IMR-90 (cell line): ENCODE measurements around the gene SPDYE1. TPM values are rescaled to one million over a fixed set of nuclear protein-coding genes. Genes with fewer than 3 reads are reported as not detected.

Experiments used
- ATAC-seq: fragments of 200-7000 bp; cut with Tn5 transposase; 2 replicates; pipeline ENCODE4 v1.9.1; 2020; ENCODE audit warnings: low read depth, mild to moderate bottlenecking, moderate library complexity
- BruUV-seq: library from RNA; stranded (reverse); fragments of 400-500 nt; replicated peaks from 2 replicates; lab custom pipeline; 2021; lab: Mats Ljungman, UMichigan
- CTCF ChIA-PET: fragments of 300-600 bp; formaldehyde crosslinking; extraction: SDS; loops from one replicate; lab custom pipeline; 2021; ENCODE audit warnings: antibody characterized with exemption; lab: Yijun Ruan, JAX
- POLR2A ChIA-PET: fragments of 300-600 bp; sonication (Branson Sonifier 250); formaldehyde crosslinking; loops from one replicate; lab custom pipeline; 2022; ENCODE audit warnings: antibody characterized with exemption; ENCODE audit not compliant: unreplicated experiment; lab: Charles Lee
- DNase-seq: peaks from one replicate; pipeline ENCODE4 v3.0.0; 2013
- H2AFZ ChIP-seq: replicated peaks from 2 replicates; pipeline ENCODE3; 2013; ENCODE audit warnings: low read length, mild to moderate bottlenecking; ENCODE audit not compliant: poor library complexity
- H2AK5ac ChIP-seq: 2 replicates; pipeline ENCODE4 v1.6.1; 2013; ENCODE audit warnings: low read depth, low read length, inconsistent platforms
- H2AK9ac ChIP-seq: replicated peaks from 2 replicates; pipeline ENCODE3; 2013; ENCODE audit warnings: mild to moderate bottlenecking, low read depth, low read length, moderate library complexity; ENCODE audit not compliant: poor library complexity
- H2BK120ac ChIP-seq: 2 replicates; pipeline ENCODE4 v1.6.1; 2013; ENCODE audit warnings: low read depth, low read length, inconsistent platforms
- H2BK15ac ChIP-seq: 3 replicates; pipeline ENCODE4 v1.6.1; 2013; ENCODE audit warnings: low read depth, low read length, inconsistent platforms
- H2BK20ac ChIP-seq: 2 replicates; pipeline ENCODE4 v1.6.1; 2013; ENCODE audit warnings: low read depth, mild to moderate bottlenecking, inconsistent platforms, low read length, moderate library complexity
- H2BK5ac ChIP-seq: 2 replicates; pipeline ENCODE4 v1.6.1; 2013; ENCODE audit warnings: mild to moderate bottlenecking, low read depth, low read length, inconsistent platforms; ENCODE audit not compliant: poor library complexity, severe bottlenecking
- H3K14ac ChIP-seq: replicated peaks from 2 replicates; pipeline ENCODE4 v1.6.1; 2013; ENCODE audit warnings: low read depth, low read length, inconsistent platforms
- H3K18ac ChIP-seq: 2 replicates; pipeline ENCODE4 v1.6.1; 2013; ENCODE audit warnings: low read depth, low read length, control low read depth
- H3K23ac ChIP-seq: 2 replicates; pipeline ENCODE4 v1.6.1; 2013; ENCODE audit warnings: low read depth, low read length, inconsistent platforms
- H3K27ac ChIP-seq: 2 replicates; pipeline ENCODE4 v1.5.1; 2013; ENCODE audit warnings: mild to moderate bottlenecking, control low read depth, low read length; ENCODE audit not compliant: insufficient read depth
- H3K27me3 ChIP-seq: 2 replicates; pipeline ENCODE4 v1.6.1; 2013; ENCODE audit warnings: low read length; ENCODE audit not compliant: control insufficient read depth, insufficient read depth
- H3K36me3 ChIP-seq: 2 replicates; pipeline ENCODE4 v1.6.1; 2013; ENCODE audit warnings: low read length, mixed read lengths; ENCODE audit not compliant: control insufficient read depth, insufficient read depth
- H3K4ac ChIP-seq: 2 replicates; pipeline ENCODE4 v1.6.1; 2013; ENCODE audit warnings: low read depth, low read length, inconsistent platforms
- H3K4me1 ChIP-seq: 2 replicates; pipeline ENCODE4 v1.6.1; 2013; ENCODE audit warnings: low read length, mixed read lengths; ENCODE audit not compliant: control insufficient read depth, insufficient read depth
- H3K4me2 ChIP-seq: 2 replicates; pipeline ENCODE4 v1.6.1; 2013; ENCODE audit warnings: low read depth, mild to moderate bottlenecking, control low read depth, low read length, moderate library complexity
- H3K4me3 ChIP-seq: 2 replicates; pipeline ENCODE4 v1.5.1; 2013; ENCODE audit warnings: low read depth, mild to moderate bottlenecking, control low read depth, low read length, moderate library complexity; ENCODE audit not compliant: insufficient read depth
- H3K56ac ChIP-seq: 2 replicates; pipeline ENCODE4 v1.6.1; 2013; ENCODE audit warnings: low read length, inconsistent platforms; ENCODE audit not compliant: insufficient read depth; ENCODE audit errors: extremely low read depth
- H3K79me1 ChIP-seq, 2 experiments: 2 replicates each; pipeline ENCODE4 v1.6.1; 2013; ENCODE audit warnings: low read length in 2 of 2, inconsistent platforms in 1 of 2, low read depth in 1 of 2
- H3K9ac ChIP-seq: 2 replicates; pipeline ENCODE4 v1.6.1; 2013; ENCODE audit warnings: low read depth, low read length, control low read depth
- H3K9me1 ChIP-seq: 2 replicates; pipeline ENCODE4 v1.6.1; 2013; ENCODE audit warnings: low read length, inconsistent platforms; ENCODE audit not compliant: insufficient read depth
- H3K9me3 ChIP-seq: 2 replicates; pipeline ENCODE4 v1.6.1; 2013; ENCODE audit warnings: low read length; ENCODE audit not compliant: control insufficient read depth, insufficient read depth
- H4K20me1 ChIP-seq: 2 replicates; pipeline ENCODE4 v1.6.1; 2013; ENCODE audit warnings: low read length, inconsistent platforms; ENCODE audit not compliant: insufficient read depth
- H4K5ac ChIP-seq: 2 replicates; pipeline ENCODE4 v1.6.1; 2013; ENCODE audit warnings: mild to moderate bottlenecking, low read depth, low read length, control low read depth
- H4K8ac ChIP-seq, 2 experiments: 2 replicates each; pipeline ENCODE4 v1.6.1; 2013; ENCODE audit warnings: low read depth in 2 of 2, low read length in 2 of 2, control low read depth in 1 of 2, inconsistent platforms in 1 of 2
- H4K91ac ChIP-seq: 2 replicates; pipeline ENCODE4 v1.6.1; 2013; ENCODE audit warnings: low read depth, low read length, inconsistent platforms; ENCODE audit not compliant: insufficient read depth
- BHLHE40 ChIP-seq: fragments of 150-350 bp; IDR thresholded peaks from 2 replicates; pipeline ENCODE4 v1.6.1; 2016; ENCODE audit warnings: mild to moderate bottlenecking, low read depth, low read length
- MAFK ChIP-seq: IDR thresholded peaks from 2 replicates; pipeline ENCODE4 v1.6.1; 2012; ENCODE audit warnings: low read depth, low read length, improper control_type of control experiment
- RAD21 ChIP-seq: IDR thresholded peaks from 2 replicates; pipeline ENCODE4 v1.6.1; 2012; ENCODE audit warnings: low read length, improper control_type of control experiment
- SMC3 ChIP-seq: fragments of 150-350 bp; IDR thresholded peaks from 2 replicates; pipeline ENCODE4 v1.6.1; 2016; ENCODE audit warnings: low read depth, mild to moderate bottlenecking, antibody characterized with exemption, low read length, moderate library complexity
- USF2 ChIP-seq: fragments of 150-350 bp; IDR thresholded peaks from 2 replicates; pipeline ENCODE4 v1.6.1; 2017; ENCODE audit warnings: mild to moderate bottlenecking, antibody characterized with exemption, low read length, low read depth
- WGBS, 2 experiments: methylation state at CpG; one replicate each; pipeline versions ENCODE4 v1.1.5 to v1.1.7; 2013; ENCODE audit warnings: missing lambda C conversion rate in 2 of 2; ENCODE audit not compliant: insufficient read length in 1 of 2; ENCODE audit errors: extremely low coverage in 2 of 2; 5-methylcytosine and 5-hydroxymethylcytosine counted together
- dilution Hi-C: fragments of 300-500 bp; cut with HindIII; formaldehyde crosslinking; loops from one replicate; pipeline ENCODE4 v1.14.3; 2018; ENCODE audit warnings: low sequenced_read_pairs; ENCODE audit not compliant: unreplicated experiment
- in situ Hi-C: fragments of 300-500 bp; cut with MboI; formaldehyde crosslinking; loops from 3 replicates; pipeline ENCODE4 v1.14.3; 2019; ENCODE audit warnings: low sequenced_read_pairs, inconsistent platforms, mixed read lengths
- intact Hi-C: fragments of 100-400 bp; cut with micrococcal nuclease; formaldehyde crosslinking; loops from 2 replicates; pipeline ENCODE4 v1.10.0; 2022
- polyA plus RNA-seq, 3 experiments: library from polyadenylated mRNA; depleted of rRNA; stranded (reverse); fragments of >200 nt; gene quantifications; 2 replicates each; pipeline ENCODE4 v1.2.3, GENCODE V29; 2012; ENCODE audit warnings: low replicate concordance in 1 of 3
- total RNA-seq: library from RNA; depleted of rRNA; stranded (reverse); fragments of >200 nt; gene quantifications from 2 replicates; pipeline ENCODE4 v1.2.3, GENCODE V29; 2012

SPDYE1 gene
- total and polyA plus RNA-seq, 2 of the 4 experiments (the other 2 are of a cell fraction): not detected

DNA sequence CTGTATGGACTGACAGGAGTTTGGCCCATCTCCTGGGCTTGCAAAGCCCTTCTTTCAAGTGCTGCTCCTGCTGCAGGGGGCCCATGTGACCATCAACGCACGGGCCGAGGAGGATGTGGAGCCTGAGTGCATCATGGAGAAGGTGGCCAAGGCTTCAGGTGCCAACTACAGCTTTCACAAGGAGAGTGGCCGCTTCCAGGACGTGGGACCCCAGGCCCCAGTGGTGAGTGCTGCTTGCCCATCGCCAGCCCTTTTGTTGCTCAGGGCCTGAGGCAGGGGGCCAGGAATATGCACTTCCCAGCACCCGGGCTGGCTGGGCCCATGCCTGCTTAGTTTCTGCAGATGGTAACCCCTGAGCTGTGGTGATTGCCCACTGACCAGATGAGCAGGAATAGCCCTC is 59.0 kb downstream of the SPDYE1 start:
- in situ Hi-C loops: no loop called here
- Histone ChIP-seq H3K9ac (no peak overlapping the region), H4K8ac (no peak overlapping the region), H2BK5ac (no peak overlapping the region), H3K4me1 (no peaks in the 10 kb centered on the region), H3K9me3 (no peaks in the 10 kb centered on the region), H3K27me3 (no peaks in the 10 kb centered on the region), H3K79me1 (peaks cover 18 to 33% of the 10 kb centered on the region in 2 experiments), H3K4ac (no peak overlapping the region), H3K9me1 (peaks cover 3% of the 10 kb centered on the region; the same call in 1 of the 2 replicates), H4K20me1 (peaks cover 32% of the 10 kb centered on the region), H2BK15ac (no peak overlapping the region), H2AK5ac (no peak overlapping the region), H2BK20ac (no peak overlapping the region), H2AK9ac (no peak overlapping the region), H3K4me3 (no peak overlapping the region), H2BK120ac (no peak overlapping the region), H3K27ac (no peak overlapping the region), H3K18ac (no peak overlapping the region), H4K5ac (no peak overlapping the region), H3K36me3 (peaks cover 70% of the 10 kb centered on the region), H3K4me2 (no peak overlapping the region), H3K14ac (no peak overlapping the region), H3K23ac (no peak overlapping the region), H3K56ac (no peak overlapping the region), H2AFZ (no peak overlapping the region), H4K91ac (no peak overlapping the region)
- ChIA-PET POLR2A (no interaction called here), CTCF (no interaction called here)
- ATAC-seq: no peak
- no peak for DNase-seq
- TF ChIP-seq USF2: no peak
- TF ChIP-seq SMC3: no peak
- no peak for TF ChIP-seq RAD21
- TF ChIP-seq MAFK: no peak
- no peak for TF ChIP-seq BHLHE40
- dilution Hi-C loops: no loop called here
- WGBS, 2 experiments: 97% methylated on average over 5 of the region's 7 CpGs; no CpG with 5 or more reads in 1 of the 2 experiments
- intact Hi-C loops: no loop called here
- BruUV-seq: no TSS peak
